Activated CD8-positive, alpha-beta memory T cell treated with anti-CD3 and anti-CD28 coated beads, Interleukin-2, amount 10 ng/mL, durations not matched to agents 7 days and 5 days (primary cell): ENCODE measurements around the gene MRPL16. TPM values are rescaled to one million over a fixed set of nuclear protein-coding genes. Genes with fewer than 3 reads are reported as not detected.
"Not testable (repeated sequence)": the region's sequence is repeated elsewhere in the genome, so short reads cannot be mapped to it uniquely, and the experiment has no call there.

Source experiments
- ATAC-seq: fragments of 150-1000 bp; cut with Tn5 transposase; one replicate; pipeline ENCODE4 v1.10.0; 2021; ENCODE audit warnings: moderate library complexity
- CTCF ChIA-PET: fragments of 350-600 bp; sonication (Branson Sonifier 250); formaldehyde crosslinking; loops from one replicate; lab custom pipeline; 2021; ENCODE audit warnings: antibody characterized with exemption; lab: Charles Lee
- DNase-seq: peaks from one replicate; pipeline ENCODE4 v3.0.0-alpha.2; 2020
- H3K27ac Mint-ChIP-seq: one replicate; pipeline ENCODE4 v1.8.0; 2021; ENCODE audit warnings: mild to moderate bottlenecking, mixed read lengths
- H3K27me3 Mint-ChIP-seq: one replicate; pipeline ENCODE4 v1.8.0; 2021; ENCODE audit warnings: mixed read lengths
- H3K36me3 Mint-ChIP-seq: one replicate; pipeline ENCODE4 v1.8.0; 2021; ENCODE audit warnings: mild to moderate bottlenecking, mixed read lengths
- H3K4me1 Mint-ChIP-seq: one replicate; pipeline ENCODE4 v1.8.0; 2021; ENCODE audit warnings: mixed read lengths
- H3K4me3 Mint-ChIP-seq: one replicate; pipeline ENCODE4 v1.8.0; 2021; ENCODE audit warnings: mild to moderate bottlenecking, moderate library complexity, mixed read lengths
- H3K9me3 Mint-ChIP-seq: one replicate; pipeline ENCODE4 v1.8.0; 2022; ENCODE audit warnings: low read depth, mixed read lengths
- total RNA-seq, 2 experiments: library from RNA; stranded (reverse); gene quantifications; one replicate each; pipeline ENCODE4 v1.2.3, GENCODE V29; 2021

Gene MRPL16
- total RNA-seq = 100 to 1,000 TPM in 1 of 2 experiments, 10 to 100 TPM in 1; 76.5 to 102 TPM

- peak within 1 kb of the TSS; percentile 91 for H3K4me3 Mint-ChIP-seq
Observed at GRCh38 chr11:59810189-59810910, at the start of gene MRPL16. Gene MRPL16 (minus strand): TSS chr11:59810778. CDS start chr11:59810658, 120 bp downstream.

GRCh38 chr11:59859673-59860072, 49.1 kb upstream of the MRPL16 start:
- Mint-ChIP-seq H3K27me3 (peaks cover 9% of the 10 kb centered on the region), H3K27ac (no peak overlapping the region), H3K4me3 (no peak overlapping the region), H3K9me3 (no peaks in the 10 kb centered on the region), H3K4me1 (peaks cover 23% of the 10 kb centered on the region), H3K36me3 (peaks cover 6% of the 10 kb centered on the region)
- no peak for ATAC-seq
- CTCF ChIA-PET = no interaction called here
- no peak for DNase-seq

More at GRCh38 chr11:59810189-59810910, at the start of gene MRPL16:
- ATAC-seq = peak; percentile 99
- CTCF ChIA-PET = interaction anchor here (1.0 to 5.1 kb wide), 11 partner anchors 8 to 141 kb away, joined by 3 to 50 read pairs (median 4); partner anchors contain the start of genes PATL1 and STX3
- peak; percentile 95 for DNase-seq
- Mint-ChIP-seq H3K9me3 (no peaks in the 10 kb centered on the region), H3K27me3 (no peaks in the 10 kb centered on the region), H3K27ac (peak within 1 kb of the TSS; percentile 91), H3K36me3 (peaks cover 25% of the 10 kb centered on the region), H3K4me1 (peaks cover 34% of the 10 kb centered on the region)

DNA sequence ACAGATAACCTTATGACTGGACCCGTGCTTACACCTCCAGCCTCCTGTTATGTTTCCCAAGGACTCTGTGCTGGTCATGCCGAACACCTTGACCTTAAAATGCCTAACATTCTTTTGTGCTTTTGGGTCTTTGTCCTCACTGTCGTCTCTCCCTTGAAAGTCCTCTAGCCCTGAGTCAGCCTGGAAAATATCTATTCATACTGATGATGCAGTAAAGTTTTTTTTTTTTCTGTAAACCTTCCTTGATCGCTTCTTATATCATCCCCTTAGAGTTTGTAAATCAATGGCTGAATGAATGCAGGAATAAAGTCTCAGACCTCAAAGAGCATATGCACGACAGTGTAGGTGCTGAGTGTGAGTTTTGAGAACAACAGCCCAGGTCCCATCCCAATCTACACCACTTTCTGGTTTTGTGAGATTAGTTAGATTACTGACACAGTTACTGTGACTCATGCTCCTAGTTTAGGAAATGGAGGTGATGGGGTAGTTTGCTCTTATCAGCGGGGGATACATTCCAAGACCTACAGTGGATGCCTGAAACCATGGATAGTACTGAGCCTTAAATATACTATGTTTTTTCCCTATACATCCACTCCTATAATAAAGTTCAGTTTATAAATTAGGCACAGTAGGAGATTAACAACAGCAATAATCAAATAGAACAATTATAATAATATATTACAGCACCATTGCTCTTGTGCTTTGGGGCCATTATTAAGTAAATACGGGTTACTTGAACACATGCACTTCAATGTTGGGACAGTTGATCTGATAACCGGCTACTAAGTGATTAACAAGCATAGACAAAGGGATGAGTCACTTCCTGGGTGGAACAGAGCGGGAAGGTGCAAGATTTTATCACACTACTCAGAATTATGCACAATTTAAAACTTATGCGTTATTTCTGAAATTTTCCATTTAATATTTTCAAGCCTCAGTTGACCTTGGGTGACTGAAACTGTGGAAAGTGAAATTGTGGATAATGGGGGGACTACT, 47.2 kb upstream of the MRPL16 start:
- CTCF ChIA-PET = no interaction called here
- Mint-ChIP-seq H3K27ac (peak overlapping the region; percentile 73), H3K4me1 (peaks cover 23% of the 10 kb centered on the region), H3K36me3 (peaks cover 6% of the 10 kb centered on the region), H3K4me3 (no peak overlapping the region), H3K27me3 (peaks cover 11% of the 10 kb centered on the region), H3K9me3 (no peaks in the 10 kb centered on the region)
- ATAC-seq = peak; percentile 90
- DNase-seq = peak; percentile 49

DNA sequence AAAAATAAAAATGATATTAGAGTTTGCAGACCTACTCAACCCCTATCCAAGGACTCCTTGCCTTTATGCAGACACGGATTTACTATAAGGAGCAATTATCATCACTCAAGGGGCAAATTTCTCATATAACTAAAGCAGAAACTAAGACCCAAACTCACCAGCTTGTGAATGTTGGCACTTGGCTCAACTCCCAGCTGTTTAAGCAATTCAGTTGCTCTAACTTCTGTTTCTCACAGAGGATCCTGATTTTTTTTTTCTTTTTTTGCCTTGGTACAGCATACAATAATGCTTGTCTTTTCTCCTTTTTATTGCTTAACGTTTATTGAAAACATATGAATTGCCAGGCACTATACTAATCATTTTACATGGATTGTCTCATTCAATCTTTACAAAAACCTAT, 44.3 kb upstream of the MRPL16 start:
- Mint-ChIP-seq H3K36me3 (peaks cover 6% of the 10 kb centered on the region), H3K4me1 (peaks cover 23% of the 10 kb centered on the region), H3K9me3 (no peaks in the 10 kb centered on the region), H3K27me3 (peaks cover 6% of the 10 kb centered on the region), H3K4me3 (no peak overlapping the region), H3K27ac (no peak overlapping the region)
- CTCF ChIA-PET = no interaction called here
- DNase-seq (no peak), ATAC-seq (no peak)

DNA sequence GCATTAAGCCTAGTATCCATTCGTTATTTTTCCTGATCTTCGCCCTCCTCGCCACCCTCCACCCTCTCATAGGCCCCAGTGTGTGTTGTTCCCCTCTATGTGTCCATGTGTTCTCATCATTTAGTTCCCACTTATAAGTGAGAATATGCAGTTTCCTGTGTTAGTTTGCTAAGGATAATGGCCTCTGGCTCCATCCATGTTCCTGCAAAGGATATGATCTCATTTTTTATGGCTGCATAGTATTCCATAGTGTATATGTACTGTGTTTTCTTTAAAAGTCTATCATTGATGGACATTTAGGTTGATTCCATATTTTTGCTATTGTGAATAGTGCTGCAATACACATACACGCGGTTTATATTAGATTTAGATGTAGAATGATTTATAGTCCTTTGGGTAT, 40.8 kb upstream of the MRPL16 start:
- H3K27ac Mint-ChIP-seq, ATAC-seq, H3K27me3 Mint-ChIP-seq, DNase-seq, H3K4me3 Mint-ChIP-seq, H3K9me3 Mint-ChIP-seq, H3K4me1 Mint-ChIP-seq, H3K36me3 Mint-ChIP-seq, CTCF ChIA-PET: not testable (repeated sequence)

- H3K36me3 Mint-ChIP-seq, CTCF ChIA-PET, H3K4me3 Mint-ChIP-seq, H3K9me3 Mint-ChIP-seq, ATAC-seq, H3K27ac Mint-ChIP-seq, H3K4me1 Mint-ChIP-seq, DNase-seq, H3K27me3 Mint-ChIP-seq: not testable (repeated sequence)
Observed at GRCh38 chr11:59849551-59849950, 39.0 kb upstream of the MRPL16 start.

DNA sequence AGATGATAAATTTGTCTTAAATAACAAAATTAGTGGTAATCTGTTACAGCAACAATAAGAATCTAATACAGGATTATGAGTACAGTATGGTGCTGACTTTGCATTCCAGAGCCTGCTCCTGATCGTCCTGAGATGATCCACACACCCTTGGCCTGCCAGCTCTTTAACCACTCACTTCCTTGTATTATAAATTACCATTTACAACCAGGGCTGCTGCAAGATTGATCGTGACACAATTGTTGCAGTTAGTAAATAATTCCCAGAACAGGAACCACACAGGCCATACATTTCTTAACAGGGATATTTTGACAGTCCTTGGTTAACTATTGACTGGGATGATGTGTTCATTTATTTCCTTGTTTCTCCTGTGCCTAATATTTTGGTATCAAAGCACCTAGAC, 38.6 kb upstream of the MRPL16 start:
- Mint-ChIP-seq H3K4me1 (no peaks in the 10 kb centered on the region), H3K9me3 (no peaks in the 10 kb centered on the region), H3K27me3 (peaks cover 2% of the 10 kb centered on the region), H3K4me3 (no peak overlapping the region), H3K36me3 (no peaks in the 10 kb centered on the region), H3K27ac (no peak overlapping the region)
- CTCF ChIA-PET = interaction anchor here (1.2 kb wide), 1 partner anchor 34 kb away, joined by 3 read pairs; no protein-coding TSS in a partner anchor
- ATAC-seq = no peak
- no peak for DNase-seq

DNA sequence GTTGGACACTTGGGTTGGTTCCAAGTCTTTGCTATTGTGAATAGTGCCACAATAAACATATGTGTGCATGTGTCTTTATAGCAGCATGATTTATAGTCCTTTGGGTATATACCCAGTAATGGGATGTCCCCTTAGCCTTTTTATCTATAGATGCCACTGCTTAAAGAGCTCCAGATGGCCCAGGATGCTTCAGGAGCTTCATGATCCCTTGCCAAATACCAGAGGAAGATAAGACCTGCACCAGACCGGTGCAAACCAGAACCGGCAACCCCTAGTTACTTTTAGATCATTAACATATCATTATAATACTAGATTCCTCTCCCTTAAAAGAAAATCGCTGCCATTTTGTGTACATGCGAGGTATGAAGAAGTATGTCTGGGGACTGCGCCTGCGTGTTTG, 37.9 kb upstream of the MRPL16 start:
- CTCF ChIA-PET = interaction anchor here (1.2 kb wide), 1 partner anchor 33 kb away, joined by 3 read pairs; no protein-coding TSS in a partner anchor
- H3K36me3 Mint-ChIP-seq, H3K9me3 Mint-ChIP-seq, H3K4me1 Mint-ChIP-seq, ATAC-seq, DNase-seq, H3K4me3 Mint-ChIP-seq, H3K27me3 Mint-ChIP-seq, H3K27ac Mint-ChIP-seq: not testable (repeated sequence)

DNA sequence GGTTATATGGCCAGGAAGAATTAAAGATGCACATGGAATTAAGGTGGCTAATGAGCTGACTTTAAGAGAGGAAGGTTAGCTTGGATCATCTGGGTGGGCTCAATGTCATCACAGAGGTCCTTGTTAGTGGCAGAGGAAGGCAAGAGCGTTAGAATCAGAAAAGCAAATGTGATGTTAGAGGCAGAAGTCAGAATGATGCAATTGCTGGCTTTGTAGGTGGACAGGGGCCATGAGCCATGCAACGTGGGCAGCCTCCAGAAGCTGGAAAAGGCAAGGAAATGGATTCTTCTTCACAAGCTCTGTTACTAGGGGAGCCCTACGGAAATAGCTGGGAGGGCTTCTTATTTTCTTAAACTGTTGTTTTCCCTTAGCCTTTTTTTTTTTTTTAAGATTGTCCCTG, 37.0 kb upstream of the MRPL16 start:
- Mint-ChIP-seq H3K27ac (no peak overlapping the region), H3K36me3 (no peaks in the 10 kb centered on the region), H3K4me1 (no peaks in the 10 kb centered on the region), H3K27me3 (no peaks in the 10 kb centered on the region), H3K4me3 (no peak overlapping the region), H3K9me3 (no peaks in the 10 kb centered on the region)
- DNase-seq = no peak
- CTCF ChIA-PET = no interaction called here
- no peak for ATAC-seq

DNA sequence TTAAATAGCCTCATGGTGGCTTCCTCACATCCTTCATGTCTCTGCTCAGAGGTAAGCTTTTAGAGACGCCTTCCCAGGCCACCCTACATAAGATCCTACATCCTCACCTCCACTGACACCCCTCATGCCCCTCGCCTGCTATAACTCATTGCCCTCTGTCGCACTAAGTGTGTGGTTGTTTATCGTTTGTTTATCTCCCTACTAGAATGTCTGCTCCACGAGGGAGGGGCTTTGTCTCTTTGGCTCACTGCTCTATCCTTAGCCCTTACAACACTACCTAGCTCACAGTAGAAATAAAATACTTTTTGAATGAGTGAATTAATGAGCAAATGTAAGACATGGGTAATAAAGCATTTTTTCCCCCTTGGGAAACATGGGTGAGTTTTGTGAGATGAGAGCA, 36.0 kb upstream of the MRPL16 start:
- no peak for DNase-seq
- no peak overlapping the region for H3K4me3 Mint-ChIP-seq
- no peaks in the 10 kb centered on the region for H3K36me3 Mint-ChIP-seq
- CTCF ChIA-PET = interaction anchor here (1.5 kb wide), 1 partner anchor 24 kb away, joined by 4 read pairs; no protein-coding TSS in a partner anchor
- H3K27me3 Mint-ChIP-seq = peaks cover 4% of the 10 kb centered on the region
- H3K4me1 Mint-ChIP-seq = peaks cover 1% of the 10 kb centered on the region
- no peak overlapping the region for H3K27ac Mint-ChIP-seq
- H3K9me3 Mint-ChIP-seq = no peaks in the 10 kb centered on the region
- ATAC-seq = no peak

- no peak for ATAC-seq
- Mint-ChIP-seq H3K9me3 (no peaks in the 10 kb centered on the region), H3K4me3 (no peak within 1 kb of the TSS), H3K27me3 (peaks cover 4% of the 10 kb centered on the region), H3K4me1 (peaks cover 2% of the 10 kb centered on the region), H3K27ac (no peak within 1 kb of the TSS), H3K36me3 (no peaks in the 10 kb centered on the region)
- DNase-seq = no peak
- CTCF ChIA-PET = no interaction called here
Observed at GRCh38 chr11:59845399-59845798, 34.8 kb upstream of the MRPL16 start, which contains the start of gene CBLIF. Gene CBLIF (minus strand): TSS chr11:59845499. CDS start chr11:59845453, 46 bp downstream.

DNA sequence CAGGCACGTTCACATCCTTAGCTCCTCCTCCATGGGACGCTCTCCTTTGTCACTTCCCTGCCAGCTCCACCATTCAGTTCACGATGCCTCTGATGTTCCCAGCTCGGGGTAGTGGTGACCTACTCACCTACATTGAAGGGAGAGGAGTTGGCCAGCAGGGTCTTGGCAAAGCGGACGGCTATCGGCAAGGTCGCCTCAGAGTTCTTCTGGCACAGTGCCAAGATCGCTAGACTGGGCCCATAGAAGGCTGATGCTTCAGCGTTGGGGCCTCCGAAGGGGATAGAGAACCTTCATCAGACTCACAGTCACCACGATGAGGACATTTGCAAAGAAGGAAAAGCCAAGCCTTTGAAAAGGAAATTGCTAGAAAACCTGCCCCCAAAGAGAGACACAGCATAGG, 31.7 kb upstream of the MRPL16 start:
- H3K36me3 Mint-ChIP-seq = no peaks in the 10 kb centered on the region
- no peak overlapping the region for H3K27ac Mint-ChIP-seq

GRCh38 chr11:59841514-59841913, 30.9 kb upstream of the MRPL16 start:
- CTCF ChIA-PET = no interaction called here

More for the DNA sequence above, 31.7 kb upstream of the MRPL16 start:
- Mint-ChIP-seq H3K4me3 (no peak overlapping the region), H3K27me3 (peaks cover 4% of the 10 kb centered on the region), H3K9me3 (no peaks in the 10 kb centered on the region), H3K4me1 (peaks cover 2% of the 10 kb centered on the region)
- ATAC-seq (no peak), DNase-seq (no peak)
- CTCF ChIA-PET = no interaction called here

More at GRCh38 chr11:59841514-59841913, 30.9 kb upstream of the MRPL16 start:
- Mint-ChIP-seq H3K9me3 (no peaks in the 10 kb centered on the region), H3K4me1 (peaks cover 2% of the 10 kb centered on the region), H3K4me3 (no peak overlapping the region), H3K27ac (no peak overlapping the region), H3K27me3 (peaks cover 7% of the 10 kb centered on the region), H3K36me3 (no peaks in the 10 kb centered on the region)
- DNase-seq (no peak), ATAC-seq (no peak)
